Activated T-helper 17 cell treated with anti-CD3 and anti-CD28 coated beads, Interleukin-2, amount 50 U/mL, for 72 hours (primary cell): ENCODE data around the gene PAX3. TPM values are rescaled to one million over a fixed set of nuclear protein-coding genes. Genes with fewer than 3 reads are reported as not detected.
A peak's percentile ranks its signal among the peaks of the same experiment; 100 is the strongest.

ENCODE experiments used
- ATAC-seq: fragments of 150-1000 bp; cut with Tn5 transposase; replicated peaks from 2 replicates; pipeline ENCODE4 v1.10.0; 2021; ENCODE audit warnings: mild to moderate bottlenecking, moderate library complexity
- H3K27ac Mint-ChIP-seq: one replicate; pipeline ENCODE4 v1.8.0; 2022; ENCODE audit warnings: mixed read lengths
- H3K27me3 Mint-ChIP-seq: one replicate; pipeline ENCODE4 v1.8.0; 2022; ENCODE audit warnings: mixed read lengths
- H3K36me3 Mint-ChIP-seq: one replicate; pipeline ENCODE4 v1.8.0; 2022; ENCODE audit warnings: low read depth, mild to moderate bottlenecking, mixed read lengths
- H3K4me1 Mint-ChIP-seq: one replicate; pipeline ENCODE4 v1.8.0; 2022; ENCODE audit warnings: mixed read lengths
- H3K4me3 Mint-ChIP-seq: one replicate; pipeline ENCODE4 v1.8.0; 2022; ENCODE audit warnings: mild to moderate bottlenecking, mixed read lengths
- H3K9me3 Mint-ChIP-seq: one replicate; pipeline ENCODE4 v1.8.0; 2022; ENCODE audit warnings: mixed read lengths
- total RNA-seq, 2 donors: library from RNA; stranded (reverse); gene quantifications; one replicate each; pipeline ENCODE4 v1.2.3, GENCODE V29; 2022

Gene PAX3
- total RNA-seq, 2 donors from 2014 or later = not detected

GRCh38 chr2:222248256-222248655, 50.5 kb downstream of the PAX3 start:
- no peak overlapping the region for H3K4me3 Mint-ChIP-seq

GRCh38 chr2:222242532-222242931, 56.3 kb downstream of the PAX3 start:
- Mint-ChIP-seq H3K4me3 (no peak overlapping the region), H3K27me3 (peaks cover 41% of the 10 kb centered on the region), H3K4me1 (no peaks in the 10 kb centered on the region), H3K27ac (no peak overlapping the region), H3K36me3 (no peaks in the 10 kb centered on the region), H3K9me3 (peaks cover 4% of the 10 kb centered on the region)
- peak; percentile 75 for ATAC-seq

More at GRCh38 chr2:222248256-222248655, 50.5 kb downstream of the PAX3 start:
- ATAC-seq = no peak
- Mint-ChIP-seq H3K4me1 (no peaks in the 10 kb centered on the region), H3K27me3 (peaks cover 9% of the 10 kb centered on the region), H3K27ac (no peak overlapping the region), H3K9me3 (peaks cover 4% of the 10 kb centered on the region), H3K36me3 (no peaks in the 10 kb centered on the region)

DNA sequence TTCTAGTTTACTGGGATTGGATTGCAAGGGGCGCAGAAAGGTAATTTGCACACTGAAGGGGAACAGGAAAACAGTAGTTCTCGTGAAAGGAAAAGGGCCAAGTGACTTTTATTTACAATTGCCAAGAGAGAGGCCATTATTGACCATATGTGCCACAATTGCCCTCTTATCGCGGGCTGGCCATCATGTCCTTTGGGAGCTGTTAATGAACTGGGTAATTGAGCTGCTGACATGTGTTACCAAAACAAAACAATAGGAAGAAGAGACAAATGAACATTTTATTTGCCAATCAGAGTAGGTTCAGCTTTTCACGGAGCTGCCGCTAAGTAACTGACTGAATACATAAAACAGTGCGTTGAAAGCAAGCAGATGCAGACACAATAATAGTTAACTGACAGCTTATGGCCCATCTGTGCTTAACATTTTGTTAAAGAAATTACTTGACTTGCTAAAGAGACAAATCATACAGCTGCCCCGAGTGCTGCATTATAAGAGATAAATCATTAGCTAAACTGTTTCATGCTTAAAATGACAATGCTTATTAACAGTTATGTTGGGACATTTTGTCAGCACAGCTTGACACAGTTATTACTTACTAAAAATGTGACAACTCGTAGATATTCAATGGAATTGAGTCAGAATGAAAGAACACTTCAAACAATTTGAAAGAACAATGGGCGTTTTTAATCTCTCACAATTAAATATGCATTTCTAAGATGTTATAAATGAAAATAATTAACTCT, 57.5 kb downstream of the PAX3 start:
- no peaks in the 10 kb centered on the region for H3K36me3 Mint-ChIP-seq
- peaks cover 47% of the 10 kb centered on the region for H3K27me3 Mint-ChIP-seq
- no peak overlapping the region for H3K4me3 Mint-ChIP-seq
- H3K27ac Mint-ChIP-seq = no peak overlapping the region
- no peak for ATAC-seq
- H3K9me3 Mint-ChIP-seq = peaks cover 4% of the 10 kb centered on the region
- no peaks in the 10 kb centered on the region for H3K4me1 Mint-ChIP-seq

- Mint-ChIP-seq H3K4me3 (no peak overlapping the region), H3K27ac (no peak overlapping the region), H3K4me1 (no peaks in the 10 kb centered on the region), H3K27me3 (peaks cover 47% of the 10 kb centered on the region), H3K36me3 (no peaks in the 10 kb centered on the region), H3K9me3 (peaks cover 4% of the 10 kb centered on the region)
- no peak for ATAC-seq
Measured at GRCh38 chr2:222240676-222241049, 58.1 kb downstream of the PAX3 start.

DNA sequence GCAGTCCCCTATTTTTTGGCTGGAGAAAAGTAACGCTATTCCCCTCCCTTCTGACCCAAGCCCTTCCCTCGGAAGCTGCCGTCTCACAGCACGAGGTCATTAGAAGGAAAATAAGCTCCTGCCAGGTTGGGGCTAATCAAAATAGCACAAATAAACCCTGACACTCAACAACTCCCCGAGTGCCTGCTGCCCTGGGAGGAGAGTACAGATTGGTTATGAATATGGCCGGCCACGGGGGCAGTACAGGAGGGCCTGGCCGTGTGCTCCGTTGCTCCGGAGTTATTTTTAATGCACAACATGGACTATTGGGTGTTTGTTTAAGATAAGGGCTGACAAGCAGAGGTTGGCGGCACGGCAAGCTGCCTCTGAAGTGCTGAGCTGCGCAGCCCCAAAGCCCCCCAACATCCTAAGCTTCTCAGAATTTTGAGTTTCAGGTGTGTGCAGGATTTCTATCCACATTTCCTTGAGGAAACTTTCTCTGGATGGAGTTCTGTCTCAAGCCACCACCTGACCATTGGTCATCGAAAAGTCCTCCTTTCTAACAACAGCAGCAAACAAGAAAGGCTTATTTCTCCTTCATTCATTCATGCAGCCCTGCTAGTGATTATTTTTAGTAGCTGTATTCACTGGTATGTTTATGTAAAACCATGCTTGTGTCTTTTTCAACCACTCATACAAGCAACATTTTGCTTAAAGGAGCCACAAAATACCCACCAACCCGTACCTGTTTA, 58.7 kb downstream of the PAX3 start:
- Mint-ChIP-seq H3K36me3 (no peaks in the 10 kb centered on the region), H3K27me3 (peaks cover 43% of the 10 kb centered on the region), H3K27ac (no peak overlapping the region), H3K4me3 (no peak overlapping the region), H3K9me3 (peaks cover 4% of the 10 kb centered on the region), H3K4me1 (no peaks in the 10 kb centered on the region)
- ATAC-seq = no peak

GRCh38 chr2:222239091-222239490, 59.7 kb downstream of the PAX3 start:
- Mint-ChIP-seq H3K27ac (no peak overlapping the region), H3K36me3 (no peaks in the 10 kb centered on the region), H3K27me3 (peaks cover 43% of the 10 kb centered on the region), H3K4me1 (no peaks in the 10 kb centered on the region), H3K9me3 (peaks cover 4% of the 10 kb centered on the region), H3K4me3 (no peak overlapping the region)
- ATAC-seq = no peak

GRCh38 chr2:222238072-222238471, 60.7 kb downstream of the PAX3 start:
- H3K4me1 Mint-ChIP-seq = no peaks in the 10 kb centered on the region
- H3K36me3 Mint-ChIP-seq = no peaks in the 10 kb centered on the region
- no peak for ATAC-seq
- no peak overlapping the region for H3K27ac Mint-ChIP-seq
- H3K4me3 Mint-ChIP-seq = no peak overlapping the region
- H3K9me3 Mint-ChIP-seq = no peaks in the 10 kb centered on the region
- peaks cover 37% of the 10 kb centered on the region for H3K27me3 Mint-ChIP-seq

- Mint-ChIP-seq H3K4me3 (no peak overlapping the region), H3K4me1 (no peaks in the 10 kb centered on the region), H3K27ac (no peak overlapping the region), H3K27me3 (peaks cover 19% of the 10 kb centered on the region), H3K36me3 (no peaks in the 10 kb centered on the region), H3K9me3 (peaks cover 4% of the 10 kb centered on the region)
- no peak for ATAC-seq
Measured at GRCh38 chr2:222232839-222233238, 66.0 kb downstream of the PAX3 start.

- H3K4me3 Mint-ChIP-seq = no peak overlapping the region
- no peak for ATAC-seq
- H3K36me3 Mint-ChIP-seq = no peaks in the 10 kb centered on the region
- no peaks in the 10 kb centered on the region for H3K4me1 Mint-ChIP-seq
- H3K27ac Mint-ChIP-seq = no peak overlapping the region
- peaks cover 18% of the 10 kb centered on the region for H3K27me3 Mint-ChIP-seq
- peaks cover 4% of the 10 kb centered on the region for H3K9me3 Mint-ChIP-seq
Measured at GRCh38 chr2:222232372-222232771, 66.4 kb downstream of the PAX3 start.

DNA sequence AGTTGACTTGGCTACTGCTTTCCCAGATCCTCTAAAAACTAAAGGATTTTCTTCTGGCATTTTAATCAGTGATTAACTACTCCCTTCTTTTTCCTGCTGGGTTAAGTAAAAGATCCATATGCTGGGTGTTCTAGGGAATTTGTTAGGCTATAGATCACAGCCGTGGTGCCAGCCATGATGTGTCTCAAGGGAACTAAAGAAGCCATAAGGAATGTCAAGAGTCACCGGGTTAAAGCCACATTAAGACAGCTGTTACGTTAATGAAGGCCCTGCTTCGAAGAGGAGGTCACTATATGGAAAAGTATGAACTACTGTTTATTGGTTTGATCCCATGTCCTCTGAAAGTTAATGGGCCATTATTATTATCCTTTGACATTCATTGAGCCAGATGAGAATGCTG, 70.7 kb downstream of the PAX3 start:
- Mint-ChIP-seq H3K27ac (no peak overlapping the region), H3K36me3 (no peaks in the 10 kb centered on the region), H3K9me3 (peaks cover 4% of the 10 kb centered on the region), H3K4me1 (no peaks in the 10 kb centered on the region), H3K27me3 (peaks cover 18% of the 10 kb centered on the region), H3K4me3 (no peak overlapping the region)
- no peak for ATAC-seq

- no peak for ATAC-seq
- no peaks in the 10 kb centered on the region for H3K4me1 Mint-ChIP-seq
- H3K4me3 Mint-ChIP-seq = no peak overlapping the region
- H3K36me3 Mint-ChIP-seq = no peaks in the 10 kb centered on the region
- H3K27me3 Mint-ChIP-seq = peaks cover 10% of the 10 kb centered on the region
- H3K27ac Mint-ChIP-seq = no peak overlapping the region
- no peaks in the 10 kb centered on the region for H3K9me3 Mint-ChIP-seq
Measured at GRCh38 chr2:222218786-222219185, 80.0 kb downstream of the PAX3 start.

GRCh38 chr2:222217712-222218111, 81.1 kb downstream of the PAX3 start:
- Mint-ChIP-seq H3K4me3 (no peak overlapping the region), H3K4me1 (no peaks in the 10 kb centered on the region), H3K27ac (no peak overlapping the region), H3K36me3 (no peaks in the 10 kb centered on the region), H3K27me3 (peaks cover 12% of the 10 kb centered on the region), H3K9me3 (no peaks in the 10 kb centered on the region)
- ATAC-seq = no peak

DNA sequence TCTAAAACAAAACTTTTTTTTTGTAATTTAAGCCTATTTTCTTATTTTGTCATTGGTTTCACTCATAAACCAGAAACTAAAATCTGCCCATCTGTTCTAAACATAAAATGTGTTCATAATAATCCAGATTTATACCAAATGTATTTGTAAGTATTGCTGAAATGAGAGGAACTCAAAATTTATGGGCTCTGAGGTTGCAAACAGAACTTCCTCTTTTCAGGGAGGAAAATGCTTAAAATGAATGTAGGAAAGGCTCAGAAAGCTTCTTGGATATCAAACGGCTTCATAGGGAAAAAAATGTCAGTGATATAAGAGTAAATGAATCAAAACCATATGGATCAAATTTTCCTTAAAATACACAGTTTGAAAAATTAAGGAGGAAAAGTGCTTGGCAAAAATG, 83.9 kb downstream of the PAX3 start:
- ATAC-seq = no peak
- H3K4me1 Mint-ChIP-seq = no peaks in the 10 kb centered on the region
- no peak overlapping the region for H3K4me3 Mint-ChIP-seq
- H3K27me3 Mint-ChIP-seq = peaks cover 11% of the 10 kb centered on the region
- H3K36me3 Mint-ChIP-seq = no peaks in the 10 kb centered on the region
- no peaks in the 10 kb centered on the region for H3K9me3 Mint-ChIP-seq
- no peak overlapping the region for H3K27ac Mint-ChIP-seq

GRCh38 chr2:222213049-222213448, 85.7 kb downstream of the PAX3 start:
- H3K4me3 Mint-ChIP-seq = no peak overlapping the region
- H3K36me3 Mint-ChIP-seq = no peaks in the 10 kb centered on the region
- ATAC-seq = no peak
- H3K27ac Mint-ChIP-seq = no peak overlapping the region
- H3K27me3 Mint-ChIP-seq = peaks cover 12% of the 10 kb centered on the region
- no peaks in the 10 kb centered on the region for H3K9me3 Mint-ChIP-seq
- no peaks in the 10 kb centered on the region for H3K4me1 Mint-ChIP-seq

GRCh38 chr2:222212571-222212970, 86.2 kb downstream of the PAX3 start:
- Mint-ChIP-seq H3K27ac (no peak overlapping the region), H3K9me3 (no peaks in the 10 kb centered on the region)

More at GRCh38 chr2:222212571-222212970, 86.2 kb downstream of the PAX3 start:
- no peak for ATAC-seq
- H3K4me3 Mint-ChIP-seq = no peak overlapping the region
- peaks cover 12% of the 10 kb centered on the region for H3K27me3 Mint-ChIP-seq
- no peaks in the 10 kb centered on the region for H3K36me3 Mint-ChIP-seq
- H3K4me1 Mint-ChIP-seq = no peaks in the 10 kb centered on the region
